AG09309 (cell line): ENCODE results near the gene VIPR2.

Experiments used
- DNase-seq: peaks from one replicate; pipeline ENCODE4 v3.0.0-alpha.2; 2010; ENCODE audit warnings: low read depth
- H3K4me3 ChIP-seq: 2 replicates; pipeline ENCODE4 v1.5.1; 2011; ENCODE audit warnings: mild to moderate bottlenecking, low read depth, low read length, moderate library complexity; ENCODE audit not compliant: control insufficient read depth
- CTCF ChIP-seq: IDR thresholded peaks from 2 replicates; pipeline ENCODE4 v1.5.1; 2011; ENCODE audit warnings: mild to moderate bottlenecking, low read depth, low read length, inconsistent platforms; ENCODE audit not compliant: insufficient read depth, control insufficient read depth; ENCODE audit errors: missing control alignments

The VIPR2 gene

GRCh38 chr7:159146084-159146858 lies 1.6 kb upstream of the VIPR2 start:
- TF ChIP-seq CTCF, result no peak
- no peak for DNase-seq
- H3K4me3 ChIP-seq, result no peak overlapping the region

GRCh38 chr7:159145490-159145855 lies 806 bp upstream of the VIPR2 start:
- no peak for DNase-seq
- H3K4me3 ChIP-seq, result no peak overlapping the region
- no peak for TF ChIP-seq CTCF

- no peak for DNase-seq
- H3K4me3 ChIP-seq, result no peak overlapping the region
- TF ChIP-seq CTCF, result no peak
These were observed 598 bp downstream of the VIPR2 start for GRCh38 chr7:159143780-159144757.

GRCh38 chr7:159142730-159143129 lies 1.9 kb downstream of the VIPR2 start:
- no peak for DNase-seq
- TF ChIP-seq CTCF, result no peak
- no peak overlapping the region for H3K4me3 ChIP-seq

- H3K4me3 ChIP-seq, result no peak overlapping the region
- no peak for DNase-seq
- no peak for TF ChIP-seq CTCF
These were observed 2.5 kb downstream of the VIPR2 start for GRCh38 chr7:159142199-159142598.

GRCh38 chr7:159141660-159142059 lies 3.0 kb downstream of the VIPR2 start:
- TF ChIP-seq CTCF, result no peak
- no peak for DNase-seq
- no peak overlapping the region for H3K4me3 ChIP-seq
